H1 (cell line): ENCODE results near the gene ATP2B1. TPM values are rescaled to one million over a fixed set of nuclear protein-coding genes. Genes with fewer than 3 reads are reported as not detected.

Source experiments
- CTCF ChIA-PET: fragments of 300-600 bp; sonication (Branson Sonifier 250); formaldehyde crosslinking; loops from one replicate; lab custom pipeline; 2021; ENCODE audit not compliant: partially characterized antibody; lab: Charles Lee
- POLR2A ChIA-PET: fragments of 300-600 bp; sonication (Branson Sonifier 250); formaldehyde crosslinking; loops from one replicate; lab custom pipeline; 2021; ENCODE audit warnings: inconsistent platforms; ENCODE audit not compliant: partially characterized antibody; lab: Charles Lee
- DNase-seq, 2 experiments: peaks; one replicate each; pipeline versions ENCODE4 v3.0.0 to v3.0.0-alpha.2; 2010 to 2022; ENCODE audit warnings: low spot score in 2 of 2, low read depth in 1 of 2, mixed read lengths in 1 of 2
- FAIRE-seq: peaks from 2 replicates; lab custom pipeline; 2011; peaks lifted over from hg19 to GRCh38; lab: Jason Lieb, UNC
- H2AFZ ChIP-seq: 2 replicates; pipeline ENCODE4 v1.8.1; 2012; ENCODE audit warnings: low read length, inconsistent platforms
- H2AK5ac ChIP-seq: 2 replicates; pipeline ENCODE4 v1.6.1; 2013; ENCODE audit warnings: low read depth, low read length
- H2BK120ac ChIP-seq: replicated peaks from 2 replicates; pipeline ENCODE3; 2013; ENCODE audit warnings: low read depth, low read length, inconsistent platforms
- H2BK12ac ChIP-seq: 2 replicates; pipeline ENCODE4 v1.6.1; 2013; ENCODE audit warnings: low read depth, low read length
- H2BK15ac ChIP-seq: 2 replicates; pipeline ENCODE4 v1.6.1; 2013; ENCODE audit warnings: low read length
- H2BK20ac ChIP-seq: 2 replicates; pipeline ENCODE4 v1.6.1; 2013; ENCODE audit warnings: low read length
- H2BK5ac ChIP-seq: 2 replicates; pipeline ENCODE4 v1.6.1; 2013; ENCODE audit warnings: low read depth, low read length
- H3K14ac ChIP-seq: 2 replicates; pipeline ENCODE4 v1.6.1; 2013; ENCODE audit warnings: inconsistent platforms; ENCODE audit not compliant: insufficient read length
- H3K18ac ChIP-seq: 2 replicates; pipeline ENCODE4 v1.6.1; 2013; ENCODE audit warnings: low read length; ENCODE audit errors: extremely low read depth
- H3K23ac ChIP-seq: 2 replicates; pipeline ENCODE4 v1.6.1; 2013; ENCODE audit warnings: inconsistent platforms; ENCODE audit not compliant: insufficient read length
- H3K23me2 ChIP-seq: 2 replicates; pipeline ENCODE4 v1.6.1; 2013; ENCODE audit warnings: low read depth, low read length
- H3K27ac ChIP-seq: 2 replicates; pipeline ENCODE4 v1.6.1; 2011; ENCODE audit warnings: low read depth, low read length, inconsistent platforms
- H3K27me3 ChIP-seq, 4 experiments: replicated peaks in 1 of 4; 1 replicate in 1 of 4; 2 replicates in 3 of 4; pipeline versions ENCODE4 v1.6.1 to v1.8.1; 2011 to 2013; ENCODE audit warnings: low read length in 3 of 4, mild to moderate bottlenecking in 3 of 4, inconsistent platforms in 2 of 4, mixed read lengths in 2 of 4, moderate library complexity in 1 of 4; ENCODE audit not compliant: control insufficient read depth in 3 of 4, insufficient read depth in 3 of 4; ENCODE audit errors: extremely low read depth in 1 of 4
- H3K36me3 ChIP-seq, 4 experiments: 2 replicates each; pipeline versions ENCODE4 v1.6.1 to v1.8.1; 2011 to 2013; ENCODE audit warnings: mild to moderate bottlenecking in 4 of 4, low read length in 3 of 4, moderate library complexity in 2 of 4, control low read depth in 1 of 4, inconsistent platforms in 1 of 4; ENCODE audit not compliant: insufficient read depth in 4 of 4, control insufficient read depth in 2 of 4
- H3K4ac ChIP-seq: replicated peaks from 2 replicates; pipeline ENCODE3; 2013; ENCODE audit warnings: low read length, low read depth, mixed read lengths, inconsistent platforms; ENCODE audit not compliant: insufficient read length
- H3K4me1 ChIP-seq, 4 experiments: replicated peaks in 1 of 4; 1 replicate in 1 of 4; 2 replicates in 3 of 4; pipeline versions ENCODE4 v1.6.1 to v1.8.1; 2011 to 2013; ENCODE audit warnings: low read length in 3 of 4, inconsistent platforms in 2 of 4, mixed read lengths in 1 of 4; ENCODE audit not compliant: insufficient read depth in 4 of 4, control insufficient read depth in 3 of 4
- H3K4me2 ChIP-seq, 2 experiments: 2 replicates each; pipeline versions ENCODE4 v1.6.1 to v1.8.1; 2011 to 2013; ENCODE audit warnings: low read depth in 2 of 2, low read length in 2 of 2, control low read depth in 1 of 2, inconsistent platforms in 1 of 2, mild to moderate bottlenecking in 1 of 2; ENCODE audit not compliant: insufficient read depth in 1 of 2
- H3K4me3 ChIP-seq, 4 experiments: fragments of 200-600, 300-600 bp in 1 of 4; sonication (generic), shearing (Covaris generic), sonication (Bioruptor Twin) in 1 of 4; 2 replicates each; pipeline versions ENCODE4 v1.5.1 to v1.8.1; 2011 to 2016; ENCODE audit warnings: low read length in 4 of 4, low read depth in 3 of 4, control low read depth in 2 of 4, inconsistent platforms in 2 of 4, mild to moderate bottlenecking in 2 of 4, mixed read lengths in 1 of 4, moderate library complexity in 1 of 4; ENCODE audit not compliant: insufficient read depth in 2 of 4; ENCODE audit errors: extremely low read depth in 1 of 4
- H3K56ac ChIP-seq: replicated peaks from 2 replicates; pipeline ENCODE3; 2013; ENCODE audit warnings: low read depth, mild to moderate bottlenecking, mixed read lengths, low read length, inconsistent platforms; ENCODE audit not compliant: insufficient read length
- H3K79me1 ChIP-seq: 2 replicates; pipeline ENCODE4 v1.6.1; 2013; ENCODE audit warnings: low read depth, low read length, control low read depth
- H3K79me2 ChIP-seq, 2 experiments: 2 replicates each; pipeline versions ENCODE4 v1.6.1 to v1.8.1; 2012 to 2013; ENCODE audit warnings: low read length in 2 of 2, mild to moderate bottlenecking in 2 of 2, inconsistent platforms in 1 of 2; ENCODE audit not compliant: insufficient read depth in 2 of 2, control insufficient read depth in 1 of 2
- H3K9ac ChIP-seq, 4 experiments: replicated peaks in 1 of 4; 1 replicate in 1 of 4; 2 replicates in 3 of 4; pipeline versions ENCODE4 v1.6.1 to v1.8.1; 2011 to 2013; ENCODE audit warnings: low read depth in 3 of 4, low read length in 3 of 4, control low read depth in 2 of 4, mild to moderate bottlenecking in 2 of 4, moderate library complexity in 2 of 4, inconsistent platforms in 1 of 4; ENCODE audit errors: extremely low read depth in 1 of 4
- H3K9me3 ChIP-seq, 2 experiments: 2 replicates each; pipeline versions ENCODE4 v1.6.1 to v1.8.1; 2012 to 2013; ENCODE audit warnings: mild to moderate bottlenecking in 2 of 2, moderate library complexity in 2 of 2, control low read depth in 1 of 2, inconsistent platforms in 1 of 2, low read depth in 1 of 2, low read length in 1 of 2, mixed read lengths in 1 of 2; ENCODE audit not compliant: insufficient read depth in 2 of 2
- H4K20me1 ChIP-seq, 2 experiments: replicated peaks in 1 of 2; 2 replicates each; pipeline versions ENCODE3 to v1.8.1; 2011 to 2013; ENCODE audit warnings: inconsistent platforms in 2 of 2, low read length in 2 of 2, mild to moderate bottlenecking in 1 of 2; ENCODE audit not compliant: insufficient read depth in 2 of 2, control insufficient read depth in 1 of 2
- H4K5ac ChIP-seq: 2 replicates; pipeline ENCODE4 v1.6.1; 2013; ENCODE audit warnings: low read length, low read depth, mixed read lengths, inconsistent platforms; ENCODE audit not compliant: insufficient read length
- H4K8ac ChIP-seq: 2 replicates; pipeline ENCODE4 v1.8.0; 2013; ENCODE audit warnings: mild to moderate bottlenecking, moderate library complexity, low read length, inconsistent platforms; ENCODE audit not compliant: insufficient read depth; ENCODE audit errors: extremely low read depth
- H4K91ac ChIP-seq: replicated peaks from 2 replicates; pipeline ENCODE3; 2013; ENCODE audit warnings: low read length, mixed read lengths, inconsistent platforms; ENCODE audit not compliant: insufficient read length
- BACH1 ChIP-seq: IDR thresholded peaks from 2 replicates; pipeline ENCODE4 v1.6.1; 2012; ENCODE audit warnings: low read length, improper control_type of control experiment
- BCL11A ChIP-seq, 2 experiments: IDR thresholded peaks; one replicate each; pipeline ENCODE4 v1.6.1; 2011; ENCODE audit warnings: low read depth in 2 of 2, low read length in 2 of 2, mild to moderate bottlenecking in 2 of 2
- CBX5 ChIP-seq: fragments of 300-800, 300-1000 bp; sonication (generic); IDR thresholded peaks from 2 replicates; pipeline ENCODE4 v1.7.1; 2016; ENCODE audit warnings: antibody characterized with exemption, low read length, low read depth
- CTBP2 ChIP-seq: IDR thresholded peaks from 2 replicates; pipeline ENCODE4 v1.7.0; 2011; ENCODE audit warnings: borderline replicate concordance, mild to moderate bottlenecking, moderate library complexity, mixed read lengths, low read length; ENCODE audit not compliant: insufficient read depth, insufficient read length
- E2F6 ChIP-seq: IDR thresholded peaks from 2 replicates; pipeline ENCODE4 v1.6.1; 2012; ENCODE audit warnings: inconsistent platforms
- RBBP5 ChIP-seq: IDR thresholded peaks from 2 replicates; pipeline ENCODE4 v1.7.1; 2012; ENCODE audit warnings: low read depth, mild to moderate bottlenecking, inconsistent platforms, low read length, moderate library complexity, borderline replicate concordance
- RXRA ChIP-seq: IDR thresholded peaks from 2 replicates; pipeline ENCODE4 v1.6.1; 2011; ENCODE audit warnings: low read depth, mild to moderate bottlenecking, low read length, moderate library complexity; ENCODE audit not compliant: insufficient read depth
- SP1 ChIP-seq: IDR thresholded peaks from 2 replicates; pipeline ENCODE4 v1.6.1; 2011; ENCODE audit warnings: low read depth, low read length
- TEAD4 ChIP-seq: IDR thresholded peaks from 2 replicates; pipeline ENCODE4 v1.6.1; 2012; ENCODE audit warnings: low read depth, low read length, inconsistent platforms, mixed read lengths
- WGBS, 2 experiments: shearing (Covaris generic) in 1 of 2; methylation state at CpG; one replicate each; pipeline versions ENCODE4 v1.1.6 to v1.1.7; 2013 to 2015; ENCODE audit warnings: low lambda C conversion rate in 2 of 2, mixed read lengths in 2 of 2, inconsistent platforms in 1 of 2, low coverage in 1 of 2, missing lambda C conversion rate in 1 of 2; ENCODE audit not compliant: insufficient replicate concordance in 2 of 2, insufficient coverage in 1 of 2, insufficient read length in 1 of 2; ENCODE audit errors: extremely low coverage in 1 of 2, missing lambda C conversion rate in 1 of 2; 5-methylcytosine and 5-hydroxymethylcytosine counted together
- polyA plus RNA-seq, 7 experiments: library from polyadenylated mRNA; depleted of rRNA in 3 of 7; stranded (reverse) in 5 of 7; unstranded in 2 of 7; fragments of >200 nt in 5 of 7; fragments of 200-250 nt in 2 of 7; gene quantifications; 1 replicate in 5 of 7; 2 replicates in 1 of 7; 4 replicates in 1 of 7; pipeline versions ENCODE4 v1.2.1 to v1.2.3, GENCODE V29; 2011 to 2013; ENCODE audit warnings: missing spikeins in 2 of 7, mixed read lengths in 2 of 7
- total RNA-seq: library from RNA; stranded (reverse); fragmentation: NEBNext Ultra II Directional; extraction: Animal tissue kit (Norgen Biotek cat#: 25700); gene quantifications from 2 replicates; pipeline ENCODE4 v1.2.1, GENCODE V29; 2021

The ATP2B1 gene
- total and polyA plus RNA-seq, 2 of the 8 experiments (the other 6 are each of a cell fraction or from before 2014, with no cell fraction given): 4.3 to 32.0 TPM

- Histone ChIP-seq H2BK12ac (no peak overlapping the region), H4K5ac (no peak overlapping the region), H3K27me3 (no peaks in the 10 kb centered on the region), H4K91ac (no peak overlapping the region), H4K20me1 (peaks cover 6 to 7% of the 10 kb centered on the region in 2 experiments), H3K79me1 (peaks cover 4% of the 10 kb centered on the region), H3K14ac (no peak overlapping the region), H3K4me3 (no peak overlapping the region), H3K4me2 (no peak overlapping the region), H3K9me3 (no peaks in the 10 kb centered on the region), H2BK120ac (no peak overlapping the region), H4K8ac (no peak overlapping the region), H3K9ac (no peak overlapping the region), H3K4me1 (no peaks in the 10 kb centered on the region), H3K18ac (no peak overlapping the region), H3K36me3 (no peaks in the 10 kb centered on the region), H2AK5ac (no peak overlapping the region), H3K56ac (no peak overlapping the region), H2AFZ (no peak overlapping the region), H2BK5ac (no peak overlapping the region), H3K79me2 (peaks cover 4 to 84% of the 10 kb centered on the region in 2 experiments; a peak in 2 of 4 replicates), H2BK15ac (no peak overlapping the region), H3K23ac (no peak overlapping the region), H3K23me2 (no peaks in the 10 kb centered on the region), H2BK20ac (no peak overlapping the region), H3K4ac (no peak overlapping the region), H3K27ac (no peak overlapping the region)
- FAIRE-seq (no peak), DNase-seq (no peak)
- CTCF ChIA-PET: interaction anchor here (1.2 kb wide), 1 partner anchor 290 kb away, joined by 3 read pairs; no protein-coding TSS in a partner anchor
- TF ChIP-seq TEAD4 (no peak), SP1 (no peak), CTBP2 (no peak), BACH1 (no peak), RBBP5 (no peak), E2F6 (no peak), BCL11A (IDR thresholded peaks at IDR 0.05; ENCODE audit: low read depth in 2 of 2, low read length in 2 of 2) (no peak), RXRA (no peak), CBX5 (no peak)
- POLR2A ChIA-PET: no interaction called here
- 86% methylated on average over 2 of the region's 2 CpGs; no CpG with 5 or more reads in 1 of the 2 experiments for WGBS, 2 experiments
Measured at GRCh38 chr12:89698607-89699006, 10.0 kb downstream of the ATP2B1 start.
